SU-DHL-6 (cell line): Measurements from ENCODE around the gene HAUS1.
"Not testable (repeated sequence)": the region's sequence is repeated elsewhere in the genome, so short reads cannot be mapped to it uniquely, and the experiment has no call there.

Source experiments
- H2AFZ ChIP-seq: fragments of 200-600 bp; sonication (generic); 2 replicates; pipeline ENCODE4 v1.6.1; 2014; ENCODE audit warnings: low read depth, mild to moderate bottlenecking, moderate library complexity, mixed read lengths, antibody characterized with exemption, low read length; ENCODE audit not compliant: severe bottlenecking
- H3F3A ChIP-seq: fragments of 200-600 bp; shearing (Covaris generic); 2 replicates; pipeline ENCODE4 v1.6.0; 2016; ENCODE audit warnings: antibody characterized with exemption, mild to moderate bottlenecking; ENCODE audit not compliant: insufficient read depth
- H3K27ac ChIP-seq: fragments of 200-600 bp; sonication (generic); 2 replicates; pipeline ENCODE4 v1.5.1; 2016; ENCODE audit warnings: low read depth, mild to moderate bottlenecking, low read length, moderate library complexity, mixed read lengths
- H3K27me3 ChIP-seq: fragments of 200-600 bp; sonication (generic), shearing (Covaris generic); 2 replicates; pipeline ENCODE4 v1.6.0; 2014; ENCODE audit warnings: mild to moderate bottlenecking, low read length
- H3K36me3 ChIP-seq: fragments of 200-600 bp; sonication (generic); 2 replicates; pipeline ENCODE4 v1.6.1; 2014; ENCODE audit warnings: mild to moderate bottlenecking, low read length, mixed read lengths
- H3K4me2 ChIP-seq: fragments of 300-600, 200-600 bp; shearing (Covaris generic), sonication (generic); 2 replicates; pipeline ENCODE4 v1.6.0; 2014; ENCODE audit warnings: low read length, low read depth, mild to moderate bottlenecking; ENCODE audit not compliant: poor library complexity, severe bottlenecking
- H3K4me3 ChIP-seq: fragments of 200-600 bp; sonication (generic); 2 replicates; pipeline ENCODE4 v1.5.1; 2014; ENCODE audit warnings: antibody characterized with exemption, low read length, mild to moderate bottlenecking, mixed read lengths; ENCODE audit not compliant: insufficient read depth, poor library complexity, severe bottlenecking
- H3K79me2 ChIP-seq: fragments of 200-600 bp; sonication (generic); 2 replicates; pipeline ENCODE4 v1.6.1; 2014; ENCODE audit warnings: mild to moderate bottlenecking, low read length, moderate library complexity; ENCODE audit not compliant: insufficient read depth
- H3K9ac ChIP-seq: fragments of 200-600 bp; sonication (generic); 2 replicates; pipeline ENCODE4 v1.7.0; 2014; ENCODE audit warnings: mild to moderate bottlenecking, low read length
- H3K9me2 ChIP-seq: fragments of 200-600 bp; sonication (generic); replicated peaks from 2 replicates; pipeline ENCODE4 v1.6.1; 2014; ENCODE audit warnings: low read length; ENCODE audit not compliant: insufficient read depth
- H3K9me3 ChIP-seq: fragments of 200-600 bp; sonication (generic); 2 replicates; pipeline ENCODE4 v1.6.1; 2014; ENCODE audit warnings: low read length, mixed read lengths; ENCODE audit not compliant: insufficient read depth
- H4K20me1 ChIP-seq: fragments of 200-600 bp; sonication (generic); 2 replicates; pipeline ENCODE4 v1.6.1; 2014; ENCODE audit warnings: low read depth, mild to moderate bottlenecking, antibody characterized with exemption, low read length, moderate library complexity, mixed read lengths
- EZH2phosphoT487 ChIP-seq: fragments of 200-600 bp; sonication (generic), shearing (Covaris generic); conservative IDR thresholded peaks from 2 replicates; pipeline ENCODE4 v1.6.1; 2018; ENCODE audit warnings: mild to moderate bottlenecking, antibody characterized with exemption, low read length, moderate library complexity, mixed read lengths
- TF ChIP-seq, protein P1 (sequence below): fragments of 200-600 bp; sonication (generic); IDR thresholded peaks from one replicate; pipeline ENCODE4 v1.5.1; 2017; ENCODE audit warnings: antibody characterized with exemption, mild to moderate bottlenecking, low read length, moderate library complexity; ENCODE audit not compliant: insufficient read depth, poor library complexity, severe bottlenecking

Gene HAUS1

DNA sequence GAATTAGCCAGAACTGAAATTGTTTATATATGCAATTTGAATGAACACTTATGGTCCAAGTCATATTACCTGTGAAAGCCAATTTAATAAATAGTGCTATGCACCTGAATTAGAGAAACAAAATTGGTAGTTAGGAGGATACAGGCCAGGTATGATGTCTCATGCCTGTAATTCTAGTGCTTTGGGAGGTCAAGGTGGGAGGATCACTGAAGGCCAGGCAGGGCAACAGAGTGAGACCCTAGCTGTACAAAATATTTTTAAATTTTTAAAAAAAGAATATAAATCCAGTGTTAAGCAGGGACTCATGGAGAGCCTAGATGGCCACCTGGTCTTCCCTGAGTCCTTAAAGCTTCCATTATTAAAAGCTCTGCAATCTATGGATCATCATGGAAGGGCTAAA is 24.8 kb upstream of the HAUS1 start:
- Histone ChIP-seq H3K27me3 (no peaks in the 10 kb centered on the region), H3F3A (peaks cover 42% of the 10 kb centered on the region), H2AFZ (no peak overlapping the region), H3K9me2 (no peaks in the 10 kb centered on the region), H3K27ac (no peak overlapping the region), H3K4me3 (no peak overlapping the region), H3K36me3 (peaks cover 39% of the 10 kb centered on the region), H3K9me3 (no peaks in the 10 kb centered on the region), H3K79me2 (no peaks in the 10 kb centered on the region; the same call in 1 of the 2 replicates), H3K4me2 (no peak overlapping the region), H4K20me1 (no peaks in the 10 kb centered on the region), H3K9ac (no peak overlapping the region)
- TF ChIP-seq, protein P1, sequence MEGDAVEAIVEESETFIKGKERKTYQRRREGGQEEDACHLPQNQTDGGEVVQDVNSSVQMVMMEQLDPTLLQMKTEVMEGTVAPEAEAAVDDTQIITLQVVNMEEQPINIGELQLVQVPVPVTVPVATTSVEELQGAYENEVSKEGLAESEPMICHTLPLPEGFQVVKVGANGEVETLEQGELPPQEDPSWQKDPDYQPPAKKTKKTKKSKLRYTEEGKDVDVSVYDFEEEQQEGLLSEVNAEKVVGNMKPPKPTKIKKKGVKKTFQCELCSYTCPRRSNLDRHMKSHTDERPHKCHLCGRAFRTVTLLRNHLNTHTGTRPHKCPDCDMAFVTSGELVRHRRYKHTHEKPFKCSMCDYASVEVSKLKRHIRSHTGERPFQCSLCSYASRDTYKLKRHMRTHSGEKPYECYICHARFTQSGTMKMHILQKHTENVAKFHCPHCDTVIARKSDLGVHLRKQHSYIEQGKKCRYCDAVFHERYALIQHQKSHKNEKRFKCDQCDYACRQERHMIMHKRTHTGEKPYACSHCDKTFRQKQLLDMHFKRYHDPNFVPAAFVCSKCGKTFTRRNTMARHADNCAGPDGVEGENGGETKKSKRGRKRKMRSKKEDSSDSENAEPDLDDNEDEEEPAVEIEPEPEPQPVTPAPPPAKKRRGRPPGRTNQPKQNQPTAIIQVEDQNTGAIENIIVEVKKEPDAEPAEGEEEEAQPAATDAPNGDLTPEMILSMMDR, result no peak
- TF ChIP-seq EZH2phosphoT487, result no peak

DNA sequence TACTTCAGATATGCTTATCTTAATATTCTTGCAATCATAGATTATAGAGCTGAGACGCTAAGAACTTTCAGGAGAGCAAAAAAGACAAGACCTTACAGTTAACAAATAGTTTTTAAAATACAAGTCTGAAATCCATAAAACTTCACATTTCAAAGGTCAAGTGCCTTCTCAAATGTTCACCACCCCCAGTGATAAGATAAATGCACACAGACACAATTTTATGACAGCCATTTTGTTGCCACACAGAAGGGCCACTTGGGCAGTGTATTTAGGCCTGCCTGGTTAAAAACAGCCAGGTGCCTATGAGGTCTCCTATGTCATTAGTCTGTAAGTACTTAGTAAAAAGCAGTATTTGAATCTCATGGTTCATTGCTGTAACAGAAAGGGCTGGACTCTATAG is 24.0 kb upstream of the HAUS1 start:
- Histone ChIP-seq H3K79me2 (no peaks in the 10 kb centered on the region; the same call in 1 of the 2 replicates), H3K4me2 (no peak overlapping the region), H3K4me3 (no peak overlapping the region), H4K20me1 (no peaks in the 10 kb centered on the region), H3K27me3 (no peaks in the 10 kb centered on the region), H3K9me3 (no peaks in the 10 kb centered on the region), H3K9me2 (no peaks in the 10 kb centered on the region), H3F3A (peaks cover 42% of the 10 kb centered on the region), H3K9ac (no peak overlapping the region), H3K36me3 (peaks cover 46% of the 10 kb centered on the region), H2AFZ (no peak overlapping the region), H3K27ac (no peak overlapping the region)
- TF ChIP-seq, protein P1, result no peak
- TF ChIP-seq EZH2phosphoT487, result no peak

DNA sequence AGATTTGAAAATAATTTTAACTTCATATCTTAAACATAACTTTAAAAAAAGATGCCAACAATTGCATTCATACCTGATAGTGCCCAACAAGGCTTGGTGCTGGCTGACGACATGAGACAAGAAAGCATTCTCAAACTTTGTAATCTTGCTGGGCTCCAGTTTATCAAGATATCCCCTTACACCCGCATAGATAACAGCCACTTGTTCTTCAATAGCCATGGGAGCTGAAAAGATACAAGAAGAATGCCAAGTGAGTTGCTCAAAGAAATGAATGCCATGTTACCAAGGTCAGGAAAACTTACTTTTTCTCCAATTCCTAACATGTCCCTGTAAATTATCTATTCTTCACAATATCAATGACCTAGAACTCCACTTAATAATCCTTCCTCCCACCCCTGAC is 19.8 kb upstream of the HAUS1 start:
- H3K4me2 ChIP-seq, result no peak overlapping the region
- H3K9me3 ChIP-seq, result no peaks in the 10 kb centered on the region
- H3K9me2 ChIP-seq, result no peaks in the 10 kb centered on the region
- peaks cover 1% of the 10 kb centered on the region; the same call in 1 of the 2 replicates for H3K79me2 ChIP-seq
- peaks cover 73% of the 10 kb centered on the region for H3K36me3 ChIP-seq
- H3K27ac ChIP-seq, result no peak overlapping the region
- no peak overlapping the region for H3K9ac ChIP-seq
- H3K4me3 ChIP-seq, result no peak overlapping the region
- no peak for TF ChIP-seq EZH2phosphoT487
- TF ChIP-seq, protein P1, result no peak
- no peak overlapping the region for H2AFZ ChIP-seq
- no peaks in the 10 kb centered on the region for H3K27me3 ChIP-seq
- peaks cover 17% of the 10 kb centered on the region; the same call in 1 of the 2 replicates for H3F3A ChIP-seq
- no peaks in the 10 kb centered on the region for H4K20me1 ChIP-seq

DNA sequence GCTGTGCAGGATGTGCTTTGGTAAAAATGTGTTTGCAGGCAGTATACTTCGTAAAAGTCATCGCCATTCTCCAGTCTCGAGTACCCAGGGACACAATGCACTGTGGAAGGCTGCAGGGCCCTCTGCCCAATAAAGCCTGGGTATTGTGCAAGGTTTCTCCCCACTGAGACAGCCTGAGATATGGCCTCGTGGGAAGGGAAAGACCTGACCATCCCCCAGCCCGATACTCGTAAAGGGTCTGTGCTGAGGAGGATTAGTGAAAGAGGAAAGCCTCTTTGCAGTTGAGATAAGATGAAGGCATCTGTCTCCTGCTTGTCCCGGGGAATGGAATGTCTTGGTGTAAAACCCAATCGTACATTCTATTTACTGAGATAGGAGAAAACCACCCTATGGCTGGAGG is 15.7 kb upstream of the HAUS1 start:
- H3K27ac ChIP-seq, H3F3A ChIP-seq, H3K9ac ChIP-seq, H3K27me3 ChIP-seq, H3K9me3 ChIP-seq, H3K9me2 ChIP-seq, H3K4me3 ChIP-seq, H3K4me2 ChIP-seq, H2AFZ ChIP-seq: not testable (repeated sequence)
- Histone ChIP-seq H4K20me1 (peaks cover 13% of the 10 kb centered on the region), H3K79me2 (peaks cover 40% of the 10 kb centered on the region), H3K36me3 (peaks cover 80% of the 10 kb centered on the region)
